ENCODE data around the gene TTC12.

Gene TTC12

DNA sequence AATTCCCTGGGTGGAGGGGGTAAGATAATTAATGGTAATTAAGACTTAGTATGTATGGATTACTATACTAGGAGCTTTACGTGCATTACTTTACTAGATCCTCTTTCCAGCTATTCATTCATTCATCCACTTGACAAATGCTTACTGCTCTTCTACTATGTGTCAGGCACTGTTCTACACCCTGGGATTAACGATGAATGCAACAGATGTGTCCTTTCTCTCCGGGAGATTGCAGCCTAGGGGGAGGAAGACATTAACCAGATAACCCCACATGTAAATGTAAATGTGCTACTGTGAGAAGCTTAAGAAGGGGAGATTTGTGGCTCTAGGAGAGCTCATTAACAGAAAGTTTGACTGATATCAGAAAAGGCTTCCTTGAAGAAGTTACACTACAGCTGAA lies 74.9 kb downstream of the TTC12 start:
- TF ChIP-seq, protein P1, sequence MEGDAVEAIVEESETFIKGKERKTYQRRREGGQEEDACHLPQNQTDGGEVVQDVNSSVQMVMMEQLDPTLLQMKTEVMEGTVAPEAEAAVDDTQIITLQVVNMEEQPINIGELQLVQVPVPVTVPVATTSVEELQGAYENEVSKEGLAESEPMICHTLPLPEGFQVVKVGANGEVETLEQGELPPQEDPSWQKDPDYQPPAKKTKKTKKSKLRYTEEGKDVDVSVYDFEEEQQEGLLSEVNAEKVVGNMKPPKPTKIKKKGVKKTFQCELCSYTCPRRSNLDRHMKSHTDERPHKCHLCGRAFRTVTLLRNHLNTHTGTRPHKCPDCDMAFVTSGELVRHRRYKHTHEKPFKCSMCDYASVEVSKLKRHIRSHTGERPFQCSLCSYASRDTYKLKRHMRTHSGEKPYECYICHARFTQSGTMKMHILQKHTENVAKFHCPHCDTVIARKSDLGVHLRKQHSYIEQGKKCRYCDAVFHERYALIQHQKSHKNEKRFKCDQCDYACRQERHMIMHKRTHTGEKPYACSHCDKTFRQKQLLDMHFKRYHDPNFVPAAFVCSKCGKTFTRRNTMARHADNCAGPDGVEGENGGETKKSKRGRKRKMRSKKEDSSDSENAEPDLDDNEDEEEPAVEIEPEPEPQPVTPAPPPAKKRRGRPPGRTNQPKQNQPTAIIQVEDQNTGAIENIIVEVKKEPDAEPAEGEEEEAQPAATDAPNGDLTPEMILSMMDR (IDR thresholded peaks at IDR 0.05; ENCODE audit: control extremely low read depth, extremely low read depth, low read depth, missing control alignments) = no peak
- DNase-seq (ENCODE audit: extremely low spot score) = no peak
- POLR2A ChIA-PET = no interaction called here
- CTCF ChIA-PET = interaction anchor here (0.9 to 1.6 kb wide), 3 partner anchors 8 to 34 kb away, joined by 3 to 4 read pairs (median 3); no protein-coding TSS in a partner anchor

- ChIA-PET POLR2A (no interaction called here), CTCF (interaction anchor here (1.1 to 1.9 kb wide), 2 partner anchors 86 to 136 kb away, joined by 3 to 4 read pairs; no protein-coding TSS in a partner anchor)
- DNase-seq (ENCODE audit: extremely low spot score) = no peak
- TF ChIP-seq, protein P1 (IDR thresholded peaks at IDR 0.05; ENCODE audit: control extremely low read depth, extremely low read depth, low read depth, missing control alignments) = no peak
These were observed 78.0 kb downstream of the TTC12 start for GRCh38 chr11:113392236-113392921.

DNA sequence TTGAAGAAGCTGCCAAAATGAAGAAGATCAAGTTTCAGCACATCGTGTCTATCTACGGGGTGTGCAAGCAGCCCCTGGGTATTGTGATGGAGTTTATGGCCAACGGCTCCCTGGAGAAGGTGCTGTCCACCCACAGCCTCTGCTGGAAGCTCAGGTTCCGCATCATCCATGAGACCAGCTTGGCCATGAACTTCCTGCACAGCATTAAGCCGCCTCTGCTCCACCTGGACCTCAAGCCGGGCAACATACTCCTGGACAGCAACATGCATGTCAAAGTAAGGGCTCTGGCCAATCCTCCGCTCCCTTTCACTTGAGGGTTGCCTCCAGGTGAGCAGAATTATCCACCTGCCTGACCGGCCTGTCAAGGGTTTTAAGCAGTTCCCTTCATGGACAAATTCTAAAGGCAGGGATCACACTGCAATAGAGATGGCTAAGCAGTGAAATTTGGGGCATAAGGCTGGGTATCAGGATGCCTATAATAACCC lies 79.2 kb downstream of the TTC12 start:
- CTCF ChIA-PET = interaction anchor here (1.1 to 1.9 kb wide), 3 partner anchors 23 to 135 kb away, joined by 3 to 4 read pairs (median 3); no protein-coding TSS in a partner anchor
- DNase-seq (ENCODE audit: extremely low spot score) = no peak
- POLR2A ChIA-PET = no interaction called here
- TF ChIP-seq, protein P1 (IDR thresholded peaks at IDR 0.05; ENCODE audit: control extremely low read depth, extremely low read depth, low read depth, missing control alignments) = no peak

- ChIA-PET POLR2A (interaction anchor here (0.6 kb wide), 1 partner anchor 998 kb away, joined by 5 read pairs; no protein-coding TSS in a partner anchor), CTCF (interaction anchor here (0.9 to 4.3 kb wide), 2 partner anchors 9 to 22 kb away, joined by 3 to 11 read pairs; no protein-coding TSS in a partner anchor)
These were observed 80.5 kb downstream of the TTC12 start for GRCh38 chr11:113394919-113395318.

DNA sequence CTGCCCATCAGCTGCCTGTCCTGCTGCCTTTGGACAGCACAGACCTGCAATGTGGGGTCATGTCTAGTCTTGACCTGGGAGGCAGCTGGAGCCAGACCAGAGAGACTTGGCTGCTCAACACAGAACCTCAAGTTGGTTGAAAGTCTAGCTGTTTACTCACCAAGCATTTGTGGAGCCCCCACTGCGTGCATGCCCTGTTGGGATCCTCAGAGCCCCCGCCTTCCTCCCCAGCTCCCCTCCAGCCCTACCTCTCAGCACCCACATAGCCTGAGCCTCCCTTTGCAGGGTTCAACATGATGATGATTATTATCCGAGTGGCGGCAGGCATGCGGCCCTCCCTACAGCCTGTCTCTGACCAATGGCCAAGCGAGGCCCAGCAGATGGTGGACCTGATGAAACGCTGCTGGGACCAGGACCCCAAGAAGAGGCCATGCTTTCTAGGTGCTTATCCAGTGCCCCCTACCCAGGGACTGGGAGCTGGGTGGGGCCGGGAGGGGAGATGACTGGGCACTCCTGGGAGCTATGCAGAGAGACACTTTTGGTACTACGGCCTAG lies 81.5 kb downstream of the TTC12 start:
- TF ChIP-seq, protein P1 (IDR thresholded peaks at IDR 0.05; ENCODE audit: control extremely low read depth, extremely low read depth, low read depth, missing control alignments) = no peak
- CTCF ChIA-PET = interaction anchor here (0.9 to 4.3 kb wide), 2 partner anchors 10 to 22 kb away, joined by 3 to 11 read pairs; no protein-coding TSS in a partner anchor
- POLR2A ChIA-PET = interaction anchor here (0.5 to 0.7 kb wide), 2 partner anchors 57 to 598 kb away, joined by 3 to 7 read pairs; no protein-coding TSS in a partner anchor

More at GRCh38 chr11:113394919-113395318, 80.5 kb downstream of the TTC12 start:
- TF ChIP-seq, protein P1 (IDR thresholded peaks at IDR 0.05; ENCODE audit: control extremely low read depth, extremely low read depth, low read depth, missing control alignments) = no peak
- DNase-seq (ENCODE audit: extremely low spot score) = no peak

GRCh38 chr11:113396690-113397089 lies 82.3 kb downstream of the TTC12 start:
- ChIA-PET POLR2A (no interaction called here), CTCF (interaction anchor here (4.3 kb wide), 1 partner anchor 11 kb away, joined by 11 read pairs; no protein-coding TSS in a partner anchor)
- TF ChIP-seq, protein P1 (IDR thresholded peaks at IDR 0.05; ENCODE audit: control extremely low read depth, extremely low read depth, low read depth, missing control alignments) = no peak
- no peak for DNase-seq (ENCODE audit: extremely low spot score)

More for the DNA sequence above, 81.5 kb downstream of the TTC12 start:
- no peak for DNase-seq (ENCODE audit: extremely low spot score)
